Sigmoid colon (tissue), 7 donors: ENCODE data around the gene HELZ2. TPM values are rescaled to one million over a fixed set of nuclear protein-coding genes. Genes with fewer than 3 reads are reported as not detected.

Experiments used
- DNase-seq: peaks from one replicate; pipeline ENCODE4 v3.0.0-alpha.2; 2019
- H3K27ac ChIP-seq, 4 donors: fragments of 200-600 bp; sonication (generic); one replicate each; pipeline ENCODE4 v1.5.1; 2016 to 2019; ENCODE audit warnings: mild to moderate bottlenecking in 1 of 4
- H3K27me3 ChIP-seq, 3 donors: fragments of 200-600 bp; sonication (generic); one replicate each; pipeline ENCODE4 v1.5.1; 2019; ENCODE audit warnings: mild to moderate bottlenecking in 1 of 3
- H3K36me3 ChIP-seq, 4 donors: fragments of 200-600 bp; sonication (generic); one replicate each; pipeline ENCODE4 v1.5.1; 2016 to 2019
- H3K4me1 ChIP-seq, 4 donors: fragments of 200-600 bp; sonication (generic); one replicate each; pipeline ENCODE4 v1.5.1; 2017 to 2019
- H3K4me3 ChIP-seq, 4 donors: fragments of 200-600 bp; sonication (generic); one replicate each; pipeline ENCODE4 v1.5.1; 2017 to 2019; ENCODE audit warnings: mild to moderate bottlenecking in 2 of 4, moderate library complexity in 1 of 4
- H3K9me3 ChIP-seq, 4 donors: fragments of 200-600 bp in 3 of 4; sonication (generic) in 3 of 4; one replicate each; pipeline versions ENCODE4 v1.5.1 to v1.6.1; 2013 to 2019
- EP300 ChIP-seq, 4 donors: sonication (generic); formaldehyde crosslinking; IDR thresholded peaks; one replicate each; pipeline ENCODE4 v1.6.1; 2017; ENCODE audit warnings: antibody characterized with exemption in 4 of 4
- POLR2A ChIP-seq, 2 donors: fragments of 450-650 bp; IDR thresholded peaks; one replicate each; pipeline ENCODE4 v1.6.1; 2016; ENCODE audit warnings: antibody characterized with exemption in 2 of 2, mild to moderate bottlenecking in 2 of 2, moderate library complexity in 2 of 2
- POLR2AphosphoS5 ChIP-seq, 4 donors: sonication (generic); formaldehyde crosslinking; IDR thresholded peaks; one replicate each; pipeline ENCODE4 v1.6.1; 2017; ENCODE audit warnings: antibody characterized with exemption in 4 of 4
- WGBS, 2 donors: extraction: QIAGEN DNeasy Blood & Tissue Kit; methylation state at CpG; one replicate each; pipeline ENCODE4 v1.1.7; 2013; 5-methylcytosine and 5-hydroxymethylcytosine counted together
- intact Hi-C: fragments of 100-400 bp; cut with DNase I; formaldehyde crosslinking; loops from one replicate; pipeline ENCODE4 v1.15.1; 2023
- polyA plus RNA-seq, 3 donors: library from polyadenylated mRNA; stranded (reverse); fragments of 200-250 nt; gene quantifications; one replicate each; pipeline ENCODE4 v1.2.3, GENCODE V29; 2013
- total RNA-seq, 4 donors: library from RNA; depleted of rRNA; stranded (reverse); fragments of >200 nt; gene quantifications; one replicate each; pipeline ENCODE4 v1.1.0, GENCODE V29; 2016
- TF ChIP-seq, protein P1 (sequence below), 4 experiments: fragments of 450-650 bp in 3 of 4; fragments of 200-600 bp in 1 of 4; IDR thresholded peaks; one replicate each; pipeline ENCODE4 v1.5.1; 2016 to 2019; ENCODE audit warnings: antibody characterized with exemption in 4 of 4, mild to moderate bottlenecking in 3 of 4, moderate library complexity in 2 of 4
- donor health status: healthy with polysubstance abuse.
- donor health status: Bipolar disorder and iron deficiency.
- donor health status: healthy.

HELZ2 gene
- total and polyA plus RNA-seq, 7 donors: 1.2 to 48.1 (median 13.6) TPM

DNA sequence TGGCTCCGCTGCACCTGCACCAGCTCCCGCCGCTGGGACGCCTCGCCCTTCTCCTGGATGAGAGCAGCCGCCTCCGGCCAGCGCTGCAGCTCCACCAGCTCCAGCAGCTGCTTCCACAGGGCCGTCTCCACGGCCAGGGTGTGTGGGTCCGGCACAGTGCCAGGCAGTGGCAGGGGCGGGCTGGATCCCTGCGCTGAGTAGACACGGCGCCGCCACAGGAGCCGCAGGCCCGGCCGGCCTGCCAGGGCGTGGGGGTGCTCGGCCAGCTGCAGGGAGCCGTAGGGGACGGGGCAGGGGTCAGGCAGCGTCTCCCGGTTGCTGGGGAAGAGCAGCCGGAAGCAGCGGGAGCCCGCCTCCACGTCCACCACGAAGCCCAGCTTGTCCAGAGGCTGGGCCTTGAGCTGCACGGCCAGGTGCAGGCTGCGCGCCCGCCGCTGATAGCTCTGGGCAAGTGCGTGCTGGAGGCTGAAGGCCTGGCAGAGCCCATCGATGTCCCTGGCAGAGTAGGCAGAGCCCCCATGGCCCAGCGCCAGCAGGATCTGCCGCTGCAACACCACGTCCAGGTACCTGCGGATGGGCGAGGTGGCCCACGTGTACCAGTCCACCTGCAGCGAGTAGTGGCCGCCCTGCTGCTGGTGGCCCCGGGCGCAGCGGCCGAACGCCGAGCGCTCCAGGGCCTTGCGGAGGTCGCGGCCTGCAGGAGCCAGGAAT, 10.7 kb downstream of the HELZ2 start:
- WGBS, 2 donors: 93 to 95% methylated on average over 55 of the region's 55 CpGs
- no peak for DNase-seq
- Histone ChIP-seq H3K4me3 (no peak overlapping the region), H3K27ac (no peak overlapping the region), H3K36me3 (peaks cover 22 to 68% (median 47%) of the 10 kb centered on the region in 4 donors), H3K9me3 (no peaks in the 10 kb centered on the region), H3K4me1 (no peaks in the 10 kb centered on the region), H3K27me3 (peaks cover 0 to 5% (median 0%) of the 10 kb centered on the region in 3 donors)
- TF ChIP-seq, protein P1, sequence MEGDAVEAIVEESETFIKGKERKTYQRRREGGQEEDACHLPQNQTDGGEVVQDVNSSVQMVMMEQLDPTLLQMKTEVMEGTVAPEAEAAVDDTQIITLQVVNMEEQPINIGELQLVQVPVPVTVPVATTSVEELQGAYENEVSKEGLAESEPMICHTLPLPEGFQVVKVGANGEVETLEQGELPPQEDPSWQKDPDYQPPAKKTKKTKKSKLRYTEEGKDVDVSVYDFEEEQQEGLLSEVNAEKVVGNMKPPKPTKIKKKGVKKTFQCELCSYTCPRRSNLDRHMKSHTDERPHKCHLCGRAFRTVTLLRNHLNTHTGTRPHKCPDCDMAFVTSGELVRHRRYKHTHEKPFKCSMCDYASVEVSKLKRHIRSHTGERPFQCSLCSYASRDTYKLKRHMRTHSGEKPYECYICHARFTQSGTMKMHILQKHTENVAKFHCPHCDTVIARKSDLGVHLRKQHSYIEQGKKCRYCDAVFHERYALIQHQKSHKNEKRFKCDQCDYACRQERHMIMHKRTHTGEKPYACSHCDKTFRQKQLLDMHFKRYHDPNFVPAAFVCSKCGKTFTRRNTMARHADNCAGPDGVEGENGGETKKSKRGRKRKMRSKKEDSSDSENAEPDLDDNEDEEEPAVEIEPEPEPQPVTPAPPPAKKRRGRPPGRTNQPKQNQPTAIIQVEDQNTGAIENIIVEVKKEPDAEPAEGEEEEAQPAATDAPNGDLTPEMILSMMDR (IDR thresholded peaks at IDR 0.05): no peak
- TF ChIP-seq POLR2A (IDR thresholded peaks at IDR 0.05): no peak
- no peak for TF ChIP-seq EP300 (IDR thresholded peaks at IDR 0.05)
- intact Hi-C loops: no loop called here

DNA sequence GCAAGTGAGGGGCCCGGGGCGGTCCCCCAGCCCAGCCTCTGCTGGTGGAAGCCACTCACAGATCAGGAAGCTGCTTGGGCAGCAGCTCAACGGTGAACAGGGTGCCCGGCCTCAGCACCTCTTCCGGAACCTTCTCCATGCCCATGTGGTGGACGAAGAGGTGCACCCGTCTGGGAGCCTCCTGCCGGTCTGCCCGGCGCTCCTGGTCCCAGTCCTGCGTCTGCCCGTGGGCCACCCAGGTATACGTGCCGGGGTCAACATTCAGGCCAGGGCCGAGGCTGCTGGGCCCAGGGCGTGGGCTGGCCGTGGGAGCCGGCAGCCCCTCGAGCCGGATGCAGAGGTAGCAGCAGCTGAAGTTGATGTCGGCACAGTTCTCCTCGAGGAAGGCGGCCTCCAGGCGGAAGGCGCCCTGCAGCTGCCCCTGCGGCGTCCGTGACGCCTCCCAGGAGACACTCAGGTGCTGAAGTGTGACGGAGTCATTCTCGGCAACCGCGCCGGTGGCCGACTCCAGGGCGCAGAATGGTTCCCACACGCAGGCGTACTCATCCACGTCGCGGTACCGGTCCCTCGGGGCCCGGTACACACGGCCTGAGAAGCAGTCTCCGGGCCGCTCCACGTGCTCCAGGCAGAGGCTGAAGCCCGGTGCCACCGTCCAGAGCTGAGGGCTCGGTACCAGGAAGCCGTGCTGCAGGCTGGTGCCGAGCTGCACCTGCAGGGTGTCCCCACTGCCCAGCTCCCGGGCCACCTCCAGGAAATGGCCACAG, 11.4 kb downstream of the HELZ2 start:
- DNase-seq: no peak
- Histone ChIP-seq H3K27ac (no peak overlapping the region), H3K9me3 (no peaks in the 10 kb centered on the region), H3K4me1 (no peaks in the 10 kb centered on the region), H3K27me3 (peaks cover 0 to 5% (median 0%) of the 10 kb centered on the region in 3 donors), H3K36me3 (peaks cover 22 to 72% (median 48%) of the 10 kb centered on the region in 4 donors), H3K4me3 (no peak overlapping the region)
- WGBS, 2 donors: 94 to 95% methylated on average over 54 of the region's 54 CpGs
- intact Hi-C loops: no loop called here
- TF ChIP-seq EP300 (IDR thresholded peaks at IDR 0.05) (no peak), POLR2AphosphoS5 (IDR thresholded peaks at IDR 0.05) (no peak), POLR2A (IDR thresholded peaks at IDR 0.05) (no peak)
- TF ChIP-seq, protein P1 (IDR thresholded peaks at IDR 0.05): no peak

DNA sequence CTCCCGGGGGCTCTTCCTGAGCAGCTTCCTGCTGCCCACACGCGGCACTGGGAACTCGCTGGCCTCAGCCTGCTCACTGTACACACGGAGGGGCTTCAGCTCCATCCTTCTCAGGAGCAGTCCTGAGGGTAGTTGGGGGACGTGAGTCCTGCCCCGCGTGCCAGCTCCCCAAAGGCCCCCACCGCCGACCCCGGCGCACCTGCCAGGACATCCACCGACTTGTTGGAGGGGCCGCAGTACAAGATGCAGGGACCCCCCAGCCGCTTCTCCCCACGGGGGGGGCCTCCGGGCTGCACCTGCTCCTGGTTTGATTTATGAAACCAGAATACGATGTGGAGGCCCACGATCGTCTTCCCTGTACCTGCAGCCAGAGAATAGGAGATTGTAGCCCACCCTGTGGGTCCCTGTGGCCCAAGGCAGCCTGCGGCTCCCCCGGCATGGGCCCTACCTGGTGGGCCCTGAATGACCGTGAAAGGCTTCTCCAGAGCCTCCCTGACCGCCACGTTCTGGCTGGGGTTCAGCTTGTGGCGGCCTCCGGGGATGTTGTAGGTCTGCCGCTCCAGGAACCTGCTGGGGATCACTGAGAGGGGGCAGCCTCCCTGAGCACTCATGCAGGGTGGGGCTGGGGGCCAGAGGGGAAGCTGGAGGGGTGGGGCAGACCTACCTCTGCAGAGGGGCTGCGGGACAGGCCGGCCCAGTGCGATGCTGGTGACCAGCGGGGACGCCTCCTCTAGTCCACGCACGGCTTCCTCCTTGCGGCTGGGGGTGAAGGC, 12.2 kb downstream of the HELZ2 start:
- peaks cover 22 to 72% (median 48%) of the 10 kb centered on the region in 4 donors for H3K36me3 ChIP-seq
- no peaks in the 10 kb centered on the region for H3K4me1 ChIP-seq
- H3K9me3 ChIP-seq: no peaks in the 10 kb centered on the region
- TF ChIP-seq POLR2AphosphoS5 (IDR thresholded peaks at IDR 0.05): no peak
- TF ChIP-seq, protein P1 (IDR thresholded peaks at IDR 0.05): no peak
- no peak for TF ChIP-seq POLR2A (IDR thresholded peaks at IDR 0.05)
- no peak for TF ChIP-seq EP300 (IDR thresholded peaks at IDR 0.05)
- H3K27ac ChIP-seq: no peak overlapping the region
- intact Hi-C loops: no loop called here
- 89 to 94% methylated on average over 36 of the region's 36 CpGs for WGBS, 2 donors
- H3K27me3 ChIP-seq: peaks cover 0 to 5% (median 0%) of the 10 kb centered on the region in 3 donors
- no peak for DNase-seq
- H3K4me3 ChIP-seq: no peak overlapping the region

DNA sequence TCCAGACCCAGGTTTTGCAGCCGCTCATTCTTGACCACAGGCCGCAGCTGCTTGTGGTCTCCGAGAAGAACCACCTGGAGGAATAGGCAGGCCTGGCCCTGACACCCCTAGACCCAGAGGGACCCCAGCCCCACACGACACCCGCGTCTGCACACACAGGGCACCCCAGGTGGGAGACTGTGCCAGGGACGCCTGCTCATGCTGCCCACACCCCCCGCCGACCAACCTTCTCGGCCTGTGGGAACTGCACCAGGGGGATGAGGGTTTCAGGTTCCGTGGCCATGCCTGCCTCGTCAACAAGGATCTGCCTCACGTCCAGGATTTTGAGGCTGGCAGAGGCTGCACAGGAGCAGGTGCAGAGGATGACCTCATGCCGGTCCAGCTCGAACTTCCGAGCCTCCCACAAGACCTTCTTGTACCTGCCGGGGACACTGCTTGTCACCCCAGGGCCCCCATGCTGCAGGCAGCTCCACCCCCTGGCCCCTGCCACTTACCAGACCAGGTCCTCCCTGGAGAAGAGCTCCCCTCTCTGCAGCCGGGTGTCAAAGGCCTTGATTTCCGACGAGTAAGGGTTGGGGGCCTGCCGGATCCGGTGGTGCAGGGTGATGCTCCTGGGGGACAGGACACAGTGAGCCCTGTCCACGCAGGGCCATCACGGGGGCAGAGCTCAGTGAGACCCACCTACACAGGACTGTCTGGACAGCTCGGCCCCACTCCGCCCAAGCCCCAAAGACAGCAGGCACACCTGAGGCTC, 13.0 kb downstream of the HELZ2 start:
- peaks cover 22 to 72% (median 48%) of the 10 kb centered on the region in 4 donors for H3K36me3 ChIP-seq
- WGBS, 2 donors: 94 to 95% methylated on average over 26 of the region's 26 CpGs
- TF ChIP-seq EP300 (IDR thresholded peaks at IDR 0.05): no peak
- TF ChIP-seq POLR2A (IDR thresholded peaks at IDR 0.05): no peak
- TF ChIP-seq, protein P1 (IDR thresholded peaks at IDR 0.05): no peak
- TF ChIP-seq POLR2AphosphoS5 (IDR thresholded peaks at IDR 0.05): no peak

More for the DNA sequence above, 13.0 kb downstream of the HELZ2 start:
- H3K27ac ChIP-seq: no peak overlapping the region
- DNase-seq: no peak
- no peak overlapping the region for H3K4me3 ChIP-seq
- intact Hi-C loops: no loop called here
- H3K4me1 ChIP-seq: no peaks in the 10 kb centered on the region
- H3K27me3 ChIP-seq: peaks cover 0 to 5% (median 0%) of the 10 kb centered on the region in 3 donors
- no peaks in the 10 kb centered on the region for H3K9me3 ChIP-seq
